SH-SY5Y (cell line): Measurements from ENCODE around the gene DAGLA.

Source experiments
- GATA2 ChIP-seq: IDR thresholded peaks from 2 replicates; pipeline ENCODE4 v1.6.1; 2011; ENCODE audit warnings: mild to moderate bottlenecking, low read depth, low read length
- GATA3 ChIP-seq: IDR thresholded peaks from 2 replicates; pipeline ENCODE4 v1.6.1; 2011; ENCODE audit warnings: low read depth, mild to moderate bottlenecking, low read length, moderate library complexity

- TF ChIP-seq GATA2 (no peak), GATA3 (no peak)
These were observed 8.9 kb downstream of the DAGLA start for GRCh38 chr11:61689164-61689496.
